AG09309 (cell line): ENCODE data around the gene CYP19A1.

Experiments used
- DNase-seq: peaks from one replicate; pipeline ENCODE4 v3.0.0-alpha.2; 2010; ENCODE audit warnings: low read depth
- H3K4me3 ChIP-seq: 2 replicates; pipeline ENCODE4 v1.5.1; 2011; ENCODE audit warnings: mild to moderate bottlenecking, low read depth, low read length, moderate library complexity; ENCODE audit not compliant: control insufficient read depth
- CTCF ChIP-seq: IDR thresholded peaks from 2 replicates; pipeline ENCODE4 v1.5.1; 2011; ENCODE audit warnings: mild to moderate bottlenecking, low read depth, low read length, inconsistent platforms; ENCODE audit not compliant: insufficient read depth, control insufficient read depth; ENCODE audit errors: missing control alignments

CYP19A1 gene

GRCh38 chr15:51315726-51316125, 22.7 kb downstream of the CYP19A1 start:
- no peak overlapping the region for H3K4me3 ChIP-seq
- no peak for TF ChIP-seq CTCF
- DNase-seq, result no peak

GRCh38 chr15:51314391-51315337, 23.7 kb downstream of the CYP19A1 start:
- no peak for TF ChIP-seq CTCF
- DNase-seq, result no peak
- no peak overlapping the region for H3K4me3 ChIP-seq

- TF ChIP-seq CTCF, result no peak
- no peak for DNase-seq
- H3K4me3 ChIP-seq, result no peak overlapping the region
Observed at GRCh38 chr15:51313644-51314280, 24.6 kb downstream of the CYP19A1 start.

- no peak for DNase-seq
- no peak overlapping the region for H3K4me3 ChIP-seq
- no peak for TF ChIP-seq CTCF
Observed at GRCh38 chr15:51313074-51313393, 25.4 kb downstream of the CYP19A1 start.

GRCh38 chr15:51312166-51313073, 26.0 kb downstream of the CYP19A1 start:
- no peak for TF ChIP-seq CTCF
- DNase-seq, result no peak
- no peak overlapping the region for H3K4me3 ChIP-seq

- DNase-seq, result no peak
- H3K4me3 ChIP-seq, result no peak overlapping the region
- TF ChIP-seq CTCF, result no peak
Observed at GRCh38 chr15:51311510-51311909, 26.9 kb downstream of the CYP19A1 start.
